Left renal cortex interstitium (tissue), 4 donors: ENCODE data around the gene SASH1. TPM values are rescaled to one million over a fixed set of nuclear protein-coding genes. Genes with fewer than 3 reads are reported as not detected.
"Not testable (repeated sequence)": the region's sequence is repeated elsewhere in the genome, so short reads cannot be mapped to it uniquely, and the experiment has no call there.

Source experiments
- DNase-seq, 4 donors: peaks; one replicate each; pipeline ENCODE4 v3.0.0-alpha.2; 2013; ENCODE audit warnings: low read depth in 4 of 4, low spot score in 2 of 4, missing footprints in 1 of 4
- polyA plus RNA-seq, 4 donors: library from polyadenylated mRNA; unstranded; fragments of 120-200 nt; gene quantifications; one replicate each; pipeline ENCODE4 v1.2.1, GENCODE V29; 2013; ENCODE audit not compliant: insufficient read length in 4 of 4

SASH1 gene
- polyA plus RNA-seq, 4 donors = 26.8 to 31.7 (median 28.3) TPM

DNA sequence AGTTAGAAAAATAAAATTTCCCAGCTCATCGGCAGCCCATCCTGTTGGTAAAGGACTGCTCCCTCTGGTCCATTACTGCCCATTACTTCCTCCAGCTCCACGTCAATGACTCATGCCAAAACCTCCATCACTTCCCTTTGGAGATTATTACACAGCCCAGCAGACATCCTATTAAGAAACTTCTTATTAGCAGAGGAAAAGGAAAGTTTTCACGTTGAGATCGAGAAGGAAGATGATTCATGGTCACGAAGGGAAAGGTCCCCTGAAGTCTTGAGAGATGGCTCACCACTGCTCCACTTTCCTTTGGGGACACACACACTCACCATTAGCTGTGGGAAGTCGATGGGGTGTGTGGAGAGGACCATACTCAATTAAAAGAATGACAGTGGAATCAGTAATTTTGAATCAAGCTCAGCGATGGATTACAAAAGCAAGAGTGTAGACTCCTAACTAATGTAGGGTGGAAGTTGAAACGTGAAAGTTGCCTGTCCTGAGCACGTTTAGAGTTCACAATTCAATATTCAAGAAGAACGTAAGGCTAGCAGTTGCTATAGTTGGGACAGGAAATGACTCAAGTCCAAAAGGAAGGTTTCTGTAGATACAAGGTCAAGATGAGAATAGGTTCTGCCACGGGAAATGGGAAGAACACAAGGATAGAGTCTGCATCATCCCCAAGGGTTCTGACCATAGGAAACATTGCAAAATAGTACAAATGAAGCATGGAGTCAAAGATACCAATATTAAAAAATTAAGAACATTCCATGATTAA is 21.6 kb downstream of the SASH1 start:
- no peak for DNase-seq

DNA sequence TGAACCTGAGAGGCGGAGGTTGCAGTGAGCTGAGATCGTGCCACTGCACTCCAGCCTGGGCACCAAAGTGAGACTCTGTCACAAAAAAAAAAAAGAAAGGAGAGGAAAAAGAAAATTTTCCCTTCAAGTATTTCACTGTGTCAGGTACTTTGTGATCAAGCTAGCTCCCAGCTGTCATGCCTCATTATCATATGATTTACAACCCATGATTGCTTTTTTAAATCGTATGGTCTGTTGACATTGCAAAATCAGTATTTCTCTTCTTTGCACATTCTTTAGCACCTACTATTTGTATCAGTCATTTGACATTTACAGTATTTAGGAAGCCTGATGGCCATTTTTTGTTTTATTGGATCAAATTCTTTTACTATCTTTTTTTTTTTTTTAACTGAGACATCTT is 22.4 kb downstream of the SASH1 start:
- no peak for DNase-seq

DNA sequence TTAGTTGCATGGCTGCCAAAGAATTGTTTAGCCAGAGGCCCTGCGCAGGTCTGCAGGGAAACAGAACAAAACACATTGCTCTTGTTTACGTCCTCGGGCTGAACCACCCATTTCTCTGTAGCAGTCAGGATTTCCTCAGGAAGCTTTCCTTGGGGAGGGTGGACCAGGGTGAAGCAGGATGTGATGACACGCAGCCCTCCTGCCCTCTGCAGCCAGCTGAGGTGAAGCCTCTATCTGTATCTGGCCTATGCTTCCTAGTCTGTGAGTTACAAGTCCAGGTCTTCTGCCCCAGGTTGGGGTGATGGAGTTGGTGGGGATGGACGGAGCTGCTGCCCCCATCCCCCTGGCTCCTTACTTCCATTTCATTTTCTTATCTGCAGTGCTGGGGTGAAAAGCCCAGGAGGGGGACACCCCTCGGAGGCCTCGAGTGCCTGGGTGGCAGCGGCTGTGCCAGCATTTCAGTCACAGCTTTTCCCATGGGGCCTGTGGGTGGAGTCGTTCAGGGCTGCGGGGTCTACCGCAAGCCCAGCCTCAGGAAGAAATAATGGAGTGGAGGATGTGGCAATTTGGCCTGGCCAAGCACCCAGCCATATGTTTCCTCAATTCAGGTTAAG is 24.9 kb downstream of the SASH1 start:
- DNase-seq = no peak

DNA sequence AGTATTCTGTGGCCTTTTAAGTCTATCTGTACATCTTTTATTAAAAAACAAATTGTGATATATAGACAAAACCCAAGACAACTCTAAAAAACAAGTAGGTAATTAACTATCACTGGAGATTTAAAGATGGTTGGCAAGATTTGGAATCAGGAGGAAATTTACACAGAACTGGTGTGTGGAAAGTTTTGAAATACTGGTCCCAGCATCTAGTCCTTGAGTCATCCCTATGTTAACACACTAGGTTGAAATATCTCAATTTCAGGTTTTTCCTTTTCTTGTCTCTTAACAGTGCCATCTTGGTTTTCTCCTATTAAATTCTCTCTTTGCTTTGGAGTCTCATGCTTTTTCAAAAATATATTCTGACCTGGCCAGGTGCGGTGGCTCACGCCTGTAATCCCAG is 27.5 kb downstream of the SASH1 start:
- DNase-seq = no peak

DNA sequence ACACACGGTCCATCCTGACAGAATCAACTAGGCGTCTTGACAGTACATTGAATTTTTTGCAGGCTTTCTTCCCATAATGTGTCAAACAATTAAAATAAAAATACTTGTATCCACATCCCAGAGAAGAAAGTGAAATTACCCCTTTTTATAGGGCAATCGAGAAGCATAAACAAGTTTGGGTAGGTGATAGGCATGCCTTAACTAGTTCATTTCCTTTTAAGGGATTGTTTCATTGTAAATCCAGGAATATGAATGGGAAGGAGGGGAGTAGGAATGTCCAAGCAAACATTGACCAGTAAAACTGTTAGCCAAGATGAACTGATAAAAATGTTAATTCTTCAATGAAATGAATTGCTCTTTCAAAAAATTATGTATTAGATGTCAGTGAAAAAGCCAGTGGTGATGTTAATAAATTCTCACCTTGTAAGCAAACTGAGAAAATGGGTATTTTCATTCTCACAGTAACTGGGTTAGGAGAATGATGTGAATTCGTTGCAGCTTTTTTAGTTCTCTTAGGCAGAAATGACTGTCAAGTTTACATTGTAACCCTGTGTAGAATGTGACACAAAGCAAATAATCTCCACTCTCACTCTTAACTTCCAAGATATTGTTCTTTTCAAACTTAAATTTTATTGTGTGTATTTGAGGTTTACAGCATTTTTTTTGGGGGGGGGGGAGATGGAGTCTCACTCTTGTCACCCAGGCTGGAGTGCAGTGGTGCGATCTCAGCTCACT is 31.6 kb downstream of the SASH1 start:
- no peak for DNase-seq

DNA sequence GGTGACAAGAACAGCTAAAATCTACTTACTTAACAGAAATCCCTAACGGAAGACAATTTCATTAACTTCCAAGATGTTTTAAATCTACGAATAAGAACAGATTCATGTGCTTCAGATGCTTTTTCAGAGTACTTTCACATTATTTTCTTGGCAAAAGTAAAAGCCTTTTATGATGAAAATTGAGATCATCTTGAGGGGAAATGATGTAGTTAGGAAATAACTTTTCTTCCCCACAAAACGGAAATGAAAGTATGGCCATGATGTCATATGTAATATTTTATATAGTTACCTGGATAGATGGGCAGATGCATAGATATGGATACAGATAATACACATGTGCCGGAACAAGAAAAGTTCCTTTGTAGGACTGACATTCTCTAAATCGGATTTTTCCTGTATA is 32.8 kb downstream of the SASH1 start:
- DNase-seq = no peak

DNA sequence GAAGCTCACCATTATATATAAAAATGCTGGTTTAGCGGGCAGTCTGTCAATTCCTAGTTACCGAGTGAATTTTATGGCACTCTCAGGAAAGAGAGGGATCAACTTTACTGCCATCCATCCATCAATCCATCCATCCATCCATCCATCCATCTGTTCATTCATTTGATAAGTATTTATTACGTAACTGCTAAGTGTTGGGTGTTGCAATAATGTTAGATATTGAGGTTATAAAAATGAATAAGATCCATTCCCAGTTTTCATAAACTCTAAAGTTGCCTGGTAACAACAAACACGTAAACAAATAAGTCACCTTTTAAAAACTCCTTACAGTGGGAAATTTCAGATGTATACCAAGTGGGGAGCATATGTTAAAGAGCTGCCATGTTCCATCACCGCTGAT is 36.8 kb downstream of the SASH1 start:
- no peak for DNase-seq

DNA sequence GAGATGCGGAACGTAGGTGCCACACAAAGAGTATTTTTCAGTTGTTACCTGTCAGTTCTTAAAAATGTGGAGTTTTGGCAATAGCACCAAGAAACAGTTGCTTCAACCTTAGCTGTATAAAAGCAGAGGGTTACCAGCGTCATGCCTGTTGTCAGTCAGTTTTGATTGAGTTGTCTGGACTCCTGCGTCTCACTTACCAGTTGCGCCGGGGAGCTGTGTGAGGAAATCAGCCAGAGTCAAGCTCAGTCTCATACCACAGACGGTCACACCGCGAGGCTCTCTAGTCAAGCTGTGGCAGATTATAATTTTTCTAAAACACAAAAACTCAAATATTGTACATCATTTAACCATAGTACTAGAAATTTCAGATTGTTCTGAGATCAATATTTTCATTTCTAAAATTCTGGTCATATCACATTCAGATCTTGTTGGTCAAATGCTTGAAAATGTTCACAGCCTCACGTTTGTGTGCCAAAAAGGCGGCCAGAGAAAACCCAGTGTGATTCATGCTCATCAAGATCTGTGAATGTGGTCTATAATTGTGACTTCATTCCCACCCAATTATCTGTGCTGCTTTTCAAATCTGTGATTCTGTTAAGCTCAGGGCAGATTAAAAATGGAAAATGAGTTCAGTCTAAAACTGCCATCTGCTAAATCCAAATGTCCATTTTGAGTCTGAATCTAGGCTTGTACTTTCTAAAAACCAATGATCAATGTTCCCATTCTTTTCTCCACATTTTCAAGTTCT is 37.5 kb downstream of the SASH1 start:
- DNase-seq = no peak

DNA sequence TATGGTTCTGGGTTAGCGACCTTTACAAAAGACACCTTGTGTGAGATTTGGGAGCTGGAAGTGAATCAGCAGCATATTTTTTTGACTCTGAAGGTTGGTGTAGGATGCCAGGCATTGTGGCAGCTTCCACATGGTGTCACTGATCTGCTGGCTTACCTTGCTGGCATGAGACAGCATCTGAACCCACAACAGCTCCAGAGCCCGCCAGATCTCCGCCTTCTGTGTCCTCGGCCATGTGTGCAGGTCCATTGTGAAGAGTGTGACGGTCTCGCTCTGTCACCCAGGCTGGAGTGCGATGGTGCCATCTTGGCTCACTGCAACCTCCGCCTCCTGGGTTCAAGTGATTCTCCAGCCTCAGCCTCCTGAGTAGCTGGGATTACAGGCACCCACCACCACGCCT is 39.4 kb downstream of the SASH1 start:
- DNase-seq = not testable (repeated sequence)

DNA sequence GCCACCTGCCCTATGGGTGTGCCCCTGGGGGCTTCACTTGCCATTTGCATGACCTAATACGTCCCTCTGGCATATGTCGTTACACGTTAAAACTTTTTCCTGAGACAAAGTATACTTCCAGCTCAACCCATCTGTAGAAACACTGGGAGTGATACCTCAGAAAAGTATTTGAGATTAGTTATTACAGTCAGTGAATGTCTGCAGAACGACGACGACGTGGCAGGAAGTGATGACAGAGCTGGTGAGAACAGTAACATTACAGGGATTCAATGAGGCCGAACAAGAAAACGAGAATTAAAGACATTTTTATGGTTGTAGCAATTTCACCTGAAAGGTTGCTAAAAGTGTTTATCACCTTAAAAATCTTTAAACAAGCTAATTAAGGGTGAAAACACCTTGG is 40.2 kb downstream of the SASH1 start:
- no peak for DNase-seq

DNA sequence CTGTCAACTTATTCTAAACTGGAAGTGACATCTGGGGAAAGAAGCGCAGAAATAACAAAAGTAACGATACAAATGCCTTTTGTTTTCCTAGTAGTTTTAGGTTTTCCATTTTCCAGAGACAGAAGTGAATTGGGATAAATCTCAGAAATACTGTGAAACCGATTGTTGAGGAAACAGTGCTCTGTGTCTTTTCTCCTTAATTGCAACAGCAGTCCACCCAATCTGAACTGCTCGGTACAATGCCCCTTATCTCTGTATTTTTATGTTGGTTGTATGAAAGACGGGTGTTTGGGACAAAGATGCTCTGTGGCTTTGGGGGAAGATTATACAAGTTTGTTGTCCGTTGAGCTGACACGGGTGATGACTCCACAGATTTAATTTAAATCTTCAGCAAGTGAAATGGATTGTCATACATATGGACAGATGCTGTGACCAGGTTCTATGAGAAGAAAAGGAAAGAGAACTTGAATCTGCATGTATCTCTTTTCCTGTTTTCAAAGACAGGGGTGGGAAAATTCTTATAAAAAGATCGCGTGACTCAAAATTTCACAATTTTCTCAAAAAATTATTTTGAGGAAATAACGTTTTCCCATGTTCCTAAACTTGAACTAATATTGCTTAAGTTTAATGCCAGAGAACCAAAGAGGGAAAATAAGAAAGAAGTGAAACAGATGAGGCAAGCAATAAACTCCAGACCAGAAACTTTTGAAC is 41.2 kb downstream of the SASH1 start:
- DNase-seq = no peak

DNA sequence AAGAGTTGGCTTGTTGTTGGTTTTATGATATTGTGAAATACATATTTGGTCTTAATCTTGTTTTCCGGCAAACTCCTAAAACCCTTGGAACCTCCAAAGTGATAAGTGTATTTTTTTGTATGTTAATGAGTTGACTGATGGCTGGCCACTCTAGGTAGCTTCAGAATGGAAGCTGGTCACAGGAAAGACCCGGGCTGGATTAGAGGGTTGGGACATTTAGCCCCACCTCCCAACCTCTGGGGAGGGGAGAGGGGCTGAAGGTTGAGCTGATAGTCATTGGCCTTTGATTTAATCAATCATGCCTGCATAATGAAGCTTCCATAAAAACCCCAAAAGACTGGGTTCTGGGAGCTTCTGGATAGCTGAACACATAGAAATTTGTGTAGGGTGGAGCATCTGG is 42.7 kb downstream of the SASH1 start:
- no peak for DNase-seq

DNA sequence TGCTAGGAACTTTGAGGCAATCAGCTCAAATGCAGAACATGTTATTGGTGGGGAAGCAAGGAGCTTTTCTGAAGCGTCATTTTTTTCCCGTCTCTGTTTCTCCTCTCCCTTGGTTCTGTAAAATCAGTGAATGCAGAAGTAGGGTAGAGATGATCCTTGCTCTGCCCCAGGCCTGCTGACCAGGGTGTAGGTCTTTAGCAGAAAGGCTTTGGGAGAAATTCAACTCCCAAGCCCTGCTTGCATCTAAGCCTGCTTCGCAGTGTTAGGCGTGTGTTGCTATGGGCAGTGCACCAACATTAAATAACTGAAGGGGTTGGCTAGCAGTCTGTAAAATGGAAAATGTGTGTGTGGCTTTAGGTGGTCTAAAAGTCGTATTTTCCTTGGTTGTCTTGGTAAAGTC is 45.9 kb downstream of the SASH1 start:
- no peak for DNase-seq

DNA sequence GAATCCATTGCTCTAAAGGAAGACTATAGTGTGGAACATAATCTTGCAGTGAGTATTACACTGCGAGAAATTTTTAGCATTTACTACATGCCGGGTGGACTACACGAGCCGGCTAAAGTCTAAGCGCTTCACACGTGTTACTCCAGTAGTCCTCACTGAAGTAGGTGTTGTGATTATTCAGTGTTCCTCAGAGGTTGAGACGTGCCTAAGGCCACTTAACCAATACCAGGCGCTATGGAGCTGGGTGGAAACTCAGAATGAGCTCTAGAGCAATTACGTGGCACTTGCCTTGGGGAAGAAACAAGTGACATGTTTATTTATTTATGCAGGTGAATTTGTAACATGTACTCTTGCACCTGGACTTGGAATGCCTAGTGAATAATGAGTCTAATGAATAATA is 46.4 kb downstream of the SASH1 start:
- no peak for DNase-seq

DNA sequence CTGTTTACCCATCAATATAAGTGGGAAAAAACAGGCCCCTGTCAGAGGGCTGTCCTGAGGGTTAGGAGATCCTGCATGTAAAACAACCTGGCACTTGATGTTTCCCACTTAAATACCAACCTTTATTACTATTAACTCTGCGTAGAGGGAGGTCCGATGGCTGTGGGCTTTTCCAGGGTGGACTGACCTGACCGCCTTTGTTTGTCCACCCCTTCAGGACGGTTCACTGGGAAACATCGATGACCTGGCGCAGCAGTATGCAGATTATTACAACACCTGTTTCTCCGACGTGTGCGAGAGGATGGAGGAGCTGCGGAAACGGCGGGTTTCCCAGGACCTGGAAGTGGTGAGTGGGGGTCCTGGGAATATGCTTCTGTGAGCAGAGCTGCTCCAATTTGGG is 47.3 kb downstream of the SASH1 start:
- DNase-seq = no peak

DNA sequence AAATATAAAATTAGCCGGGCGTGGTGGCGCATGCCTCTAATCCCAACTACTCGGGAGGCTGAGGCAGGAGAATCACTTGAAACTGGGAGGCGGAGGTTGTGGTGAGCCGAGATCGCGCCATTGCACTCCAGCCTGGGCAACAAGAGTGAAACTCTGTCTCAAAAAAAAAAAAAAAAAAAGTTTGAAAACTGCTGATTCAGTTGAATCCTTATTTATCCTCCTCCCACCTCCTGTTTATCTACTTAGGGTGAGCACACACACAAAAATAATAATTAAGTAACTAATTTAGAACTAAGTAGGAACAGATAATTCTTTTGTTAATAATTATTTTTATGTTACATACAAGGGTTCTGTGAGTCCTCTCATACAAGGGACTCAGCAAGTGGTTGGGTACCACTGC is 49.5 kb downstream of the SASH1 start:
- DNase-seq = not testable (repeated sequence)

DNA sequence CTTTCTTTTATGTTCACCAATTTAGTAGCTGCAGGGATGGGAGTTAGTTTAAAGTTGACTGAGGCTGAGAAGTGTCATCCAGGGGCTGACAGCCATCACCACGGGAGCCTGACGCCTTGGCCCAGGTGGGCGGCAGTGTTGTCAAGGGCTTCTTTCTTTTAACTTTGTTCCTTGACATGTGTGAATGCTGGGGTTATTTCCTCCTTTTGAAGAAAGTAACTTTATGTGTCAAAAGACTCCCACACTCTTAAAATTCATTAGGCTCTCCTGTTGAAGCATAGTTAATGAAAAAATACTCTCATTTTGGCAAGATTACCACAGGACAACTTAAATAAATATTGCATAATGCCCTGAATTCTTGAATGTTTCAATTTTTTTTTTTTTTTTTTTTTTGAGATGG is 50.0 kb downstream of the SASH1 start:
- DNase-seq = no peak

DNA sequence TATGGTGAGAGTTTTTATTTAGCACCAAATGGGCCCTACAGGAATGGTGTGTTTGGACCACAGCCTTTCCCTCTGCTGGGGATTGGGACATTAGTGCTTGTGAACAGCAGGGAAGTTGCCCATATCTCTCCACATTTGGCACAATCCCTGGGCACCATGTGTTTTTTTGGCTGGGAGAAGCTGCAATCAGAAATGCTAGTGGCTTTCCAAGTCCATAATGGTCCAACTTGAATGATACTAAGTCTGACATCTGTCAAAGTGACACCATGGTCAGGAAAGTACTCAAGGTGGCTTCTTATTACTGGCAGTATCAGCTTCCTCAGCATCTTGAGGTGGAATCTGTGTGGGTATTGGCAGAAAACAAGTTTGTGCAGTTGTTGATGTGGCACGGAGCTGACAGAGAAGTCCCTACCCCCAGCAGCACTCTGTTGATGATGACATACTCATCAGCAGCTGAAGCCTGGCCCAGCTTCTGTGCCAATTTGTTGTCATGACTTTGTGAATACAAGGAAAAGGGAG is 53.0 kb downstream of the SASH1 start:
- DNase-seq = no peak

DNA sequence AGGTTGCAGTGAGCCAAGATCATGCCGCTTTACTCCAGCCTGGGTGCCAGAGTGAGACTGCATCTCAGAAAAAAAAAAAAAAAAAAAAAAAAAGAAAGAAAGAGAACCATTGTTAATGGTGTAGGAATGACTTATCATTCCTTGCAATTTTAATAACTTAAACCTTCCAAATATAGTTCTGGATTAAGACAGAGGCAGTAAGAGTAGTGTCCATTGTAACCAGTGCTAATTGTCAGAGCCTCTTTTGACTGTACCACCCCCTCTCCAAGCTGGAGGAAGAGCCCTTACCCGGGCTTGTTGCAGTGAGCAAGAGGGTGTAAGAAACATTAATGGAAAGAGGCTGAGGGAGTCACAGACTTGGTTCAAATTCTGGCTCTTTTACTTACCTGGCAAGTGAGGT is 53.8 kb downstream of the SASH1 start:
- DNase-seq = no peak

DNA sequence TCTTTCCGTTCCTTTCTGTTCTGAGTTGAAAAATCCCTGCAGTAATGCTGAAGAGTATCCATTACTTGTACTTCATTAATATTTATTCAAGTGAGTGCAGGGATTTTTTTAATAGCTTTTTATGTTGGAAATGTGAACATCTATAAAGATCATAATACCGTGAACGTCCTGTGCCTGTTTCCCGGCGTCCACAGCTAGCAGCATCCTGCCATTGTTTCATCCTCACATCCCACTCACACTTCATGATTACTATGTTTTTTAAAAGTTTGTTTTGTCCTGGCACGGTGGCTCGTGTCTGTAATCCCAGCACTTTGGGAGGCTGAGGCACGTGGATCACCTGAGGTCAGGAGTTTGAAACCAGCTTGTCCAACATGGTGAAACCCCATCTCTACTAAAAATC is 54.3 kb downstream of the SASH1 start:
- DNase-seq = no peak
